Body of pancreas (tissue), 4 donors: ENCODE results near the gene PCGF2. TPM values are rescaled to one million over a fixed set of nuclear protein-coding genes. Genes with fewer than 3 reads are reported as not detected.

ENCODE experiments used
- ATAC-seq: fragments of 150-250 bp; one replicate; pipeline ENCODE4 v1.9.1; 2016
- DNase-seq, 4 donors: peaks; one replicate each; pipeline ENCODE4 v3.0.0-alpha.2; 2019
- H3K27ac ChIP-seq, 4 donors: fragments of 200-600 bp; sonication (generic); 1 replicate in 3 of 4; 2 replicates in 1 of 4; pipeline versions ENCODE4 v1.5.1 to v1.6.1; 2016 to 2019; ENCODE audit warnings: mild to moderate bottlenecking in 1 of 4, mixed read lengths in 1 of 4, moderate library complexity in 1 of 4
- H3K27me3 ChIP-seq, 2 donors: fragments of 200-600 bp; sonication (generic); one replicate each; pipeline ENCODE4 v1.6.0; 2016; ENCODE audit warnings: mild to moderate bottlenecking in 1 of 2
- H3K36me3 ChIP-seq, 2 donors: fragments of 200-600 bp; sonication (generic); replicated peaks in 1 of 2; 2 replicates each; pipeline ENCODE4 v1.5.1; 2016; ENCODE audit warnings: low read depth in 2 of 2; ENCODE audit not compliant: insufficient read depth in 1 of 2
- H3K4me1 ChIP-seq: fragments of 200-600 bp; sonication (generic); one replicate; pipeline ENCODE4 v1.6.0; 2016
- H3K4me3 ChIP-seq, 2 donors: fragments of 200-600 bp; sonication (generic); 1 replicate in 1 of 2; 2 replicates in 1 of 2; pipeline ENCODE4 v1.5.1; 2016 to 2019
- H3K9me3 ChIP-seq, 3 donors: fragments of 200-600 bp; sonication (generic); 1 replicate in 2 of 3; 2 replicates in 1 of 3; pipeline ENCODE4 v1.5.1; 2016
- POLR2A ChIP-seq, 3 donors: fragments of 450-650 bp; IDR thresholded peaks; one replicate each; pipeline ENCODE4 v1.6.1; 2016; ENCODE audit warnings: antibody characterized with exemption in 3 of 3, mild to moderate bottlenecking in 2 of 3
- WGBS, 2 donors: methylation state at CpG; one replicate each; pipeline ENCODE4 v1.1.5; 2017; 5-methylcytosine and 5-hydroxymethylcytosine counted together
- intact Hi-C: fragments of 100-400 bp; cut with DNase I; formaldehyde crosslinking; loops from one replicate; pipeline ENCODE4 v1.15.1; 2023
- total RNA-seq, 2 donors: library from RNA; depleted of rRNA; stranded (reverse); fragments of >200 nt; gene quantifications; one replicate each; pipeline ENCODE4 v1.1.0, GENCODE V29; 2016
- TF ChIP-seq, protein P1 (sequence below), 7 experiments: fragments of 450-650 bp in 4 of 7; fragments of 200-600 bp in 3 of 7; sonication (generic) in 3 of 7; IDR thresholded peaks; one replicate each; pipeline ENCODE4 v1.5.1; 2016 to 2019; ENCODE audit warnings: antibody characterized with exemption in 7 of 7

PCGF2 gene
- total RNA-seq, 2 donors from 2014 or later, result 5.9 to 9.3 TPM

DNA sequence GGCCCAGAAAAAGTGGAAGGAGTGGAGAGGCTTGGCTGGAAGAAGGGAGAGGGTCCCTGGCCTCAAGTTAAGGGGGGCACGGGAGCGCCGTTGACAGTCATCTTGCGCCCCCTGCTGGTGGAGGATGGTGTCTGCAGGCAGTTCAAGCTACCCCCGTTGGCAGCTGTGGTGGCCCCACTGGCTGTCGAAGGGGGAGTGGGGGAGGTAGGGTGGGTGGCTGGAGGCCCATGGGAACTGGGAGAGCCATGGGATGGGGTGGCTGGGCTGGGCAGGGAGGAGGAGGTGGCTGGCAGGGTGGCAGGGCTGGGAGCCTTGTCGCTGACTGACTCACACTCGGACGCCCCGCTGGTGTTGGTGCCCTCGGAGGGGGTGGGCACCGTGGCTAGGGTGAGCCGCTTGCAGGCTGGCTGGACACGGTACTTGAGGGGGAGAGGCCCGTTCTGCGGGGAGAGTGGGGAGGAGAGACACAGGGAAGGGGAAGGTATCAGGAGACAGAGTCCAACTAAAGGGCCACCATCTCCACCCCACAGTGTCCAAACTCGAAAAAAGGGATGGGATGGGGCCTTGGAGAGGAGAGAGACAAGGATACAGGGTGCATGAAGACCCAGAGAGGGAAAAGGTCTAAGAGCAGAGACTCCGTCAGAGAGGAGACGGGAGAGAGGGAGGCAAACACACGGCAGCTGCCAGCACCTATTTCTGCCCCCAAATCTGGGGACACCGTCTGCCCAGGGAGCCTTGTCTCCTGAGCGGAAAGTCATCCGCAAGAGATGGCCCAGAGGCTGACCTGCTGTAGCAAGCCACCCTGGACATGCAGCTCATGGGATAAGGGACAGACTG lies 12.8 kb downstream of the PCGF2 start:
- Histone ChIP-seq H3K9me3 (no peaks in the 10 kb centered on the region), H3K36me3 (peaks cover 0 to 13% of the 10 kb centered on the region in 2 donors), H3K27me3 (no peaks in the 10 kb centered on the region), H3K4me1 (peaks cover 55% of the 10 kb centered on the region), H3K4me3 (no peak overlapping the region), H3K27ac (peak overlapping the region in 3 of 4 donors; percentile 54 to 96 (median 93))
- TF ChIP-seq, protein P1, sequence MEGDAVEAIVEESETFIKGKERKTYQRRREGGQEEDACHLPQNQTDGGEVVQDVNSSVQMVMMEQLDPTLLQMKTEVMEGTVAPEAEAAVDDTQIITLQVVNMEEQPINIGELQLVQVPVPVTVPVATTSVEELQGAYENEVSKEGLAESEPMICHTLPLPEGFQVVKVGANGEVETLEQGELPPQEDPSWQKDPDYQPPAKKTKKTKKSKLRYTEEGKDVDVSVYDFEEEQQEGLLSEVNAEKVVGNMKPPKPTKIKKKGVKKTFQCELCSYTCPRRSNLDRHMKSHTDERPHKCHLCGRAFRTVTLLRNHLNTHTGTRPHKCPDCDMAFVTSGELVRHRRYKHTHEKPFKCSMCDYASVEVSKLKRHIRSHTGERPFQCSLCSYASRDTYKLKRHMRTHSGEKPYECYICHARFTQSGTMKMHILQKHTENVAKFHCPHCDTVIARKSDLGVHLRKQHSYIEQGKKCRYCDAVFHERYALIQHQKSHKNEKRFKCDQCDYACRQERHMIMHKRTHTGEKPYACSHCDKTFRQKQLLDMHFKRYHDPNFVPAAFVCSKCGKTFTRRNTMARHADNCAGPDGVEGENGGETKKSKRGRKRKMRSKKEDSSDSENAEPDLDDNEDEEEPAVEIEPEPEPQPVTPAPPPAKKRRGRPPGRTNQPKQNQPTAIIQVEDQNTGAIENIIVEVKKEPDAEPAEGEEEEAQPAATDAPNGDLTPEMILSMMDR (IDR thresholded peaks at IDR 0.05), result peak; percentile 77 to 97 (median 90)
- peak in 1 of 3 donors; percentile 23 for TF ChIP-seq POLR2A (IDR thresholded peaks at IDR 0.05)
- intact Hi-C loops, result loop anchor here (5.0 kb wide), 1 partner anchor 53 kb away; no protein-coding TSS in a partner anchor
- ATAC-seq (no peak), DNase-seq (peak; percentile 54 to 74 (median 70))
- 33 to 46% methylated on average over 20 to 21 of the region's 23 CpGs for WGBS, 2 donors

DNA sequence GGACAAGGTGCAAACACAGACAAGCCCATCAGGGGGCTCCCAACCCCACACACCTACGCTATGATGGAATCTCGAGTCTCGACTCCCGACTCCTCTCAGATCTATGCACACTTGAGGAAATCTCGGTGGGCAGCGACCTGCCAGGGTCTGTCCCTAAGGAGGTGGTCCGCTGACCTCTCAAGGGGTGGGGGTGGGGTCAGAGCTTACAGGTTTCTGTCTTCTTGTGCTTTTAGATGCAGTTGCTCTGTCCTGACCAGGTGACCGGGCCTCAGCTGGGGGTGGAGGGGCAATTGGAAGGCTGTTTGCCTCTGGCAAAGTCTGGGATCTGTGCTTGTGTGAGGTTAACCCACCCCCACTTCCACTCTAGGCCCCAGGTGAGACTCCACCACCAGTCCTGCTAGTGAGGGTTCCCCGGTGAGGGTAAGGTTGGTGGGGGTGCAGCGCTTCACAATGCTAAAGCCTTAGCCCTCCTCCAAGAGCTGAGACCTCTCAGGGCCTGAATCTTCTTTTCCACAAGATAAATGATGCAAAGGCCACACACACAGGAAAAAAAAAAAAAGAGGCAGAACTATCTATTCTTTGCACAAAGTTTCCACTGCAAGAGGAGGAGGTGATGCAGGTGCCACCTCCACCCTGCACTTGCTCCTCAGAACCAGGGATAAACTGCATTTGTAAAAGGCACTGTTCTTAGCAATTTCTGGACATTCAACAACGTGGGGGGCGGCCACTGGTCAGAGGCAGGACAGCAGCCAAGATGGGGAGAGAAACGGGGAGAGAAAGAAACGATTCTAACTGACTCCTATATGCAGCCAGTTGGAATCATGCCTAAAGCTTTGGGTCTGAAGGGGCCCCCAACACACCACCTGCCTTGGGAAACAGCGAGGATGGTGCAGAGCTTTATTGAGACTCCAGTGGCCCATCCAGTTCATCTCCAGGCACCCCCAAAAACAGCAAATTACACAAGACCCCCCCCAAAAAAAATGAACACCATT lies 13.9 kb downstream of the PCGF2 start:
- Histone ChIP-seq H3K9me3 (no peaks in the 10 kb centered on the region), H3K4me1 (peaks cover 60% of the 10 kb centered on the region), H3K27me3 (no peaks in the 10 kb centered on the region), H3K4me3 (no peak overlapping the region), H3K27ac (peak overlapping the region; percentile 93 to 97 (median 96)), H3K36me3 (peaks cover 0 to 12% of the 10 kb centered on the region in 2 donors)
- intact Hi-C loops, result no loop called here
- no peak for DNase-seq
- no peak for ATAC-seq
- TF ChIP-seq POLR2A (IDR thresholded peaks at IDR 0.05), result no peak
- TF ChIP-seq, protein P1 (IDR thresholded peaks at IDR 0.05), result peak in 3 of 7 experiments; percentile 8 to 15 (median 12)
- WGBS, 2 donors, result 36 to 44% methylated on average over 7 to 15 of the region's 15 CpGs

DNA sequence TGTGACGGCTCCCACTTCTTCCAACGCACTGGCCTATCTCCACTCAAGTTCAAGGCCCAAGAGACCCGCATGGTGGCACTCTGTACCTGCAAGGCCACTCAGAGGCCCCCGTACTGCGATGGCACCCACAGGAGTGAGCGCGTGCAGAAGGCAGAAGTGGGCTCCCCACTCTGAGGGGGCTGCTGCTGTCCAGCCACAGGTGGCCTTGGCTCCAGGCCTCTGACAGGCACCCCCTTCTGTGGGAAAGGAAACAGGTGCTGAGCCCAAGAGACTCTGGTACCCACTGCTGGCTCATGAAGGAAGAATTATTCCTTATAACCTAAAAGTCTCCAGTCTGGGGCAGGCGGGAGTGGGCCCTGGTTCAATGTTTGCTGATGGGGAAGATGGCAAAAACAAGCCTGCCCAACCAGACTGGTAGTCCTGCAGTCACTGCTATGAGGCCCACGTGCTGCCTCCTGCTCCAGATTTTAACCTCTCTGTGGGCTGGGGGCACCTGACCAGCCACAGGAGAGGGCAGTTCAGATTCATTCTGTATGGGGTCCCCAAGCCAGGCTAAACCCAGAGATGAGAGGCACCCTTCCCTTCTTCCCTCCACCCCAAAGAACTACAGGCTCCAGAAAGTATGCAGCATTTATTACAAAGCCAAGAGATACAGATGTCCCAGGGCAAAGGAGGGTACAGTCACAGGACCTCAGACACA lies 14.7 kb downstream of the PCGF2 start:
- DNase-seq (peak; percentile 73 to 89 (median 86)), ATAC-seq (peak; percentile 21)
- intact Hi-C loops, result no loop called here
- peaks cover 0 to 5% of the 10 kb centered on the region in 2 donors for H3K36me3 ChIP-seq
- no peaks in the 10 kb centered on the region for H3K9me3 ChIP-seq
- peak overlapping the region; percentile 93 to 97 (median 96) for H3K27ac ChIP-seq
- H3K27me3 ChIP-seq, result no peaks in the 10 kb centered on the region
- H3K4me1 ChIP-seq, result peaks cover 64% of the 10 kb centered on the region
- TF ChIP-seq POLR2A (IDR thresholded peaks at IDR 0.05), result no peak
- TF ChIP-seq, protein P1 (IDR thresholded peaks at IDR 0.05), result no peak
- H3K4me3 ChIP-seq, result no peak overlapping the region
- WGBS, 2 donors, result 16 to 31% methylated on average over 5 to 9 of the region's 9 CpGs
